DND-41 (cell line): Measurements from ENCODE around the gene APOL5.

Source experiments
- ATAC-seq: fragments of 200-7000 bp; cut with Tn5 transposase; 3 replicates; pipeline ENCODE4 v1.9.1; 2021; ENCODE audit warnings: low read depth; ENCODE audit not compliant: insufficient read depth
- DNase-seq: peaks from one replicate; pipeline ENCODE4 v3.0.0-alpha.2; 2020
- H2AFZ ChIP-seq: 2 replicates; pipeline ENCODE4 v1.6.0; 2012; ENCODE audit warnings: low read depth, low read length
- H3K27ac ChIP-seq: 2 replicates; pipeline ENCODE4 v1.5.1; 2012; ENCODE audit warnings: low read length, inconsistent platforms
- H3K27me3 ChIP-seq: fragments of 200-600 bp; sonication (generic); 2 replicates; pipeline ENCODE4 v1.6.0; 2012; ENCODE audit warnings: low read length, mild to moderate bottlenecking, inconsistent platforms; ENCODE audit not compliant: insufficient read depth, poor library complexity
- H3K36me3 ChIP-seq: 2 replicates; pipeline ENCODE4 v1.5.1; 2012; ENCODE audit warnings: low read length, inconsistent platforms; ENCODE audit not compliant: insufficient read depth
- H3K4me1 ChIP-seq: 2 replicates; pipeline ENCODE4 v1.5.1; 2012; ENCODE audit warnings: mild to moderate bottlenecking, low read length; ENCODE audit not compliant: insufficient read depth
- H3K4me2 ChIP-seq: 2 replicates; pipeline ENCODE4 v1.6.0; 2012; ENCODE audit warnings: mild to moderate bottlenecking, moderate library complexity, low read length, inconsistent platforms; ENCODE audit not compliant: insufficient read depth
- H3K4me3 ChIP-seq, 2 experiments: fragments of 200-600 bp in 1 of 2; shearing (Covaris generic) in 1 of 2; 2 replicates each; pipeline ENCODE4 v1.5.1; 2012 to 2016; ENCODE audit warnings: inconsistent platforms in 2 of 2, low read length in 2 of 2, mild to moderate bottlenecking in 2 of 2, low read depth in 1 of 2, moderate library complexity in 1 of 2
- H3K79me2 ChIP-seq: 2 replicates; pipeline ENCODE4 v1.6.0; 2012; ENCODE audit warnings: low read length, inconsistent platforms; ENCODE audit not compliant: insufficient read depth
- H3K9ac ChIP-seq: 2 replicates; pipeline ENCODE4 v1.6.0; 2012; ENCODE audit warnings: low read depth, mild to moderate bottlenecking, inconsistent platforms, low read length, moderate library complexity
- H3K9me3 ChIP-seq: 2 replicates; pipeline ENCODE4 v1.5.1; 2012; ENCODE audit warnings: low read length, moderate library complexity, mild to moderate bottlenecking, inconsistent platforms; ENCODE audit not compliant: insufficient read depth, severe bottlenecking
- H4K20me1 ChIP-seq: 2 replicates; pipeline ENCODE4 v1.6.0; 2012; ENCODE audit warnings: low read length; ENCODE audit not compliant: insufficient read depth
- CTCF ChIP-seq: IDR thresholded peaks from 2 replicates; pipeline ENCODE4 v1.5.1; 2012; ENCODE audit warnings: borderline replicate concordance, low read length, moderate library complexity, mild to moderate bottlenecking; ENCODE audit not compliant: poor library complexity, severe bottlenecking; ENCODE audit errors: extremely low read depth
- EZH2 ChIP-seq: IDR thresholded peaks from 3 replicates; pipeline ENCODE4 v1.6.1; 2012; ENCODE audit warnings: borderline replicate concordance, low read depth, mild to moderate bottlenecking, moderate library complexity, low read length, inconsistent platforms; ENCODE audit not compliant: severe bottlenecking

APOL5 gene

GRCh38 chr22:35749808-35750207 lies 32.1 kb downstream of the APOL5 start:
- H3K9me3 ChIP-seq: no peaks in the 10 kb centered on the region
- no peaks in the 10 kb centered on the region for H3K4me1 ChIP-seq
- no peaks in the 10 kb centered on the region for H3K36me3 ChIP-seq
- H3K79me2 ChIP-seq: no peaks in the 10 kb centered on the region
- H3K9ac ChIP-seq: no peak overlapping the region
- no peaks in the 10 kb centered on the region for H3K27me3 ChIP-seq
- H4K20me1 ChIP-seq: no peaks in the 10 kb centered on the region
- ATAC-seq (no peak), DNase-seq (no peak)
- no peak overlapping the region for H3K4me3 ChIP-seq
- TF ChIP-seq EZH2: no peak
- TF ChIP-seq CTCF: no peak
- no peak overlapping the region for H3K4me2 ChIP-seq
- H3K27ac ChIP-seq: no peak overlapping the region
- no peak overlapping the region for H2AFZ ChIP-seq

GRCh38 chr22:35752006-35752862 lies 34.6 kb downstream of the APOL5 start:
- Histone ChIP-seq H3K4me2 (no peak overlapping the region), H2AFZ (no peak overlapping the region), H3K4me1 (no peaks in the 10 kb centered on the region), H3K9ac (no peak overlapping the region), H4K20me1 (no peaks in the 10 kb centered on the region), H3K27ac (no peak overlapping the region), H3K9me3 (no peaks in the 10 kb centered on the region), H3K4me3 (no peak overlapping the region), H3K36me3 (no peaks in the 10 kb centered on the region), H3K27me3 (no peaks in the 10 kb centered on the region), H3K79me2 (no peaks in the 10 kb centered on the region)
- DNase-seq (no peak), ATAC-seq (no peak)
- TF ChIP-seq CTCF (no peak), EZH2 (no peak)

- Histone ChIP-seq H3K27me3 (no peaks in the 10 kb centered on the region), H3K36me3 (no peaks in the 10 kb centered on the region), H3K27ac (no peak overlapping the region), H2AFZ (no peak overlapping the region), H3K79me2 (no peaks in the 10 kb centered on the region), H3K9ac (no peak overlapping the region), H3K4me1 (no peaks in the 10 kb centered on the region), H3K4me3 (no peak overlapping the region), H4K20me1 (no peaks in the 10 kb centered on the region), H3K9me3 (no peaks in the 10 kb centered on the region), H3K4me2 (no peak overlapping the region)
- TF ChIP-seq CTCF: no peak
- no peak for TF ChIP-seq EZH2
- ATAC-seq (no peak), DNase-seq (no peak)
These were observed 35.2 kb downstream of the APOL5 start for GRCh38 chr22:35752863-35753189.
